ENCODE results near the gene GLRX3.

The GLRX3 gene

DNA sequence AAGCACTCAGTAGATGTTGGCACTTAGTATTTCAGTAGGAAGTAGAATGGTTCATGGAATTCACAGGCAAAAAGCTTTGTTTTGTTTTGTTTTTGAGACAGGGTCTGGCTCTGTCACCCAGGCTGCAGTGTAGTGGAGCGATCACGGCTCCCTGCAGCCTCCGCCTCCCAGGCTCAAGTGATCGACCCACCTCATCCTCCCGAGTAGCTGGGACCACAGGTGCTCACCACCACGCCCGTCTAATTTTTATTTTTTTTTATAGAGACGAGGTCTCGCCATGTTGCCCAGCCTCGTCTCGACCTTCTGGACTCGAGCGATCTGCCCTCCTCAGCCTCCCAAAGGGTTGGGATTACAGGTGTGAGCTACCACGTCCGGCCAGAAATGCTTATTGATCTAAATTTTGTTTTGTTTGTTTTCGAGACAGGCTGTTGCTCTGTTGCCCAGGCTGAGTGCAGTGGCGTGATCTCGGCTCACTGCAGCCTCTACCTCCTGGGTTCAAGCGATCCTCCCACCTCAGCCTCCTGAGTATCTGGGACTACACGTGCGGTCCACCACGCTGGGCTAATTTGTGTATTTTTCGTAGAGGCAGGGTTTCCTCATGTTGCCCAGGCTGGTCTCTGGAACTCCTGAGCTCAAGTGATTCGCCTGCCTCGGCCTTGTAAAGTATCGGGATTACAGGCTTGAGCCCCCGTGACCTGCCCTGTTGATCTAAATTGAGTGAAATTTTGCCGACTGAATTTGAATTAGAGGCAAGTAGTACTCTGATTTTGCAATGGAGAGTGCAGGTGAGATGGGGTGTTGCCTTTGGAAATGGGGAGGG lies 1.7 kb downstream of the GLRX3 start:
- no peak for FAIRE-seq

DNA sequence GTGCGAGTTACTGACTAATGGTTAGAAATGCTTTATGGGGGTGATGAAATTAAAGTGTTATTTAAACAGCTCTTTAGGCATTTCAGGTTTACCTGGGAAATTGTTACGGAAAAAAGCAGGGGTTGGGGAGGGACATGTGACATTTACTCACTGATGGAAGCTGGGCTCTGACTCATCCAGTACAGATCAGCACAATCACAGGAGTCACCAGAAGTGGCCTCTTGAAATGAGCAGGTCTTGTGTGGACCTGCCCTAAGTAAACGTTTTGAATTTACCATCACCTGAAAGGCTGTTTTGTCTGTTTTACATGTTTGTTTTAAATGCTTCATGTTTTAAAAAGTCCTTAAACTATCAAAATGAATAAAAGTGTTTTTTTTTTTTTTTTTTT lies 2.3 kb downstream of the GLRX3 start:
- no peak for FAIRE-seq

- no peak for FAIRE-seq
These were observed 4.2 kb downstream of the GLRX3 start for GRCh38 chr10:130140425-130140824.

GRCh38 chr10:130141038-130141437 lies 4.8 kb downstream of the GLRX3 start:
- no peak for FAIRE-seq

DNA sequence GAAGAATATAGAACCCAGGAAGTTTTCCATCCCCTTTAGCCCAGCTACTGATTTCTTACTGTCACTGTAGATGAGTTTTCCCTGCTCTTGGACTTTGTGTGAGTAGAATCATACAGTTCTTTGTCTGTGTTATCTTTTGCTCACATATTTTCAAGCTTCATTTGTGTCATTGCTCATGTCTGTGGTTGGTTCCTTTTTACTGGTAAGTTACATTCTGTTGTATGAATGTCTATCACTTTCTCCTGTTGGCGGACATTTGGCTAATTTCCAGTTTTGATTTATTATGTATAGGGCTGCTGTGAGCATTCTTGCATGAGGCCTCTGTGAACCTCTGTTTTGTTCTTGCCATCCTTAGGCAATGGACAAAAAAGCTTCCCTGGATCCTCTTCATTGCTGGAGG lies 5.3 kb downstream of the GLRX3 start:
- FAIRE-seq: no peak

DNA sequence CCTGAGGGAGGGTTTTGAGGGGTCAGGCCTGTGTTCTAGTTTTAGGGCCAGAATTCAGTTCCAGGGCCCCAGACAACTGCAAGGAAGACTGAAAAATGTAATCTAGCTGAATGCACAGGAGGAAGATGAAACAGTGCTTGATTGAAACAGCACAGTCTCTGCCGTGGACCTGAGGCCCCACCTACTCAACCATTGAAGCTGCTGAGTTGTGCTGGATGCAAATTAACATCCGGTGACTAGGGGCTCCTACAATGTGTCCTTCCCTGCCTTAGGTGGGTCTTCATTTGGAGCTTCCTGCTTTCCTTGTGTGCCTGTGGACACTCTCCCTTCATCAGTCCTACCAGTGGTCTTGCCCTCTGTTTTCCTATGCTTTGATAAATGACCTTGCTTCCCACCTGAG lies 5.7 kb downstream of the GLRX3 start:
- FAIRE-seq: no peak

DNA sequence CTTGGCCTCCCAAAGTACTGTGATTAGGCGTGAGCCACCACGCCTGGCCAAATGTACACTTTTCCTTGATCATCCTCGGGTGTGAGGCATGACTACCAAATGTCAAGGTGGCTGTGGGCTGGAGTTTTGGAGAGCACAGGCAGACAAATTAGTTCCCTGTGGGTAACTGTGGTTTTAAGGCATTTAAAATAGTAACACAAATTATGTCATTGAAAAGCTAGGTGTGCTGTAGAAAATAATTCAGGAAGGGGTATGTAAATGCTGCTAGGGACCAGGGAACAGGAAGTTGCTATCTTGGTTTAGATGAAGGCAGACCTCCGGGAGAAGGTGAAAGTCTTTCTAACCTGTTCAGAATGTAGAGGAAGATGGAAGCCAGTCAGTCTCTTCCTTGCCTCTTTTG lies 9.9 kb downstream of the GLRX3 start:
- FAIRE-seq: no peak

DNA sequence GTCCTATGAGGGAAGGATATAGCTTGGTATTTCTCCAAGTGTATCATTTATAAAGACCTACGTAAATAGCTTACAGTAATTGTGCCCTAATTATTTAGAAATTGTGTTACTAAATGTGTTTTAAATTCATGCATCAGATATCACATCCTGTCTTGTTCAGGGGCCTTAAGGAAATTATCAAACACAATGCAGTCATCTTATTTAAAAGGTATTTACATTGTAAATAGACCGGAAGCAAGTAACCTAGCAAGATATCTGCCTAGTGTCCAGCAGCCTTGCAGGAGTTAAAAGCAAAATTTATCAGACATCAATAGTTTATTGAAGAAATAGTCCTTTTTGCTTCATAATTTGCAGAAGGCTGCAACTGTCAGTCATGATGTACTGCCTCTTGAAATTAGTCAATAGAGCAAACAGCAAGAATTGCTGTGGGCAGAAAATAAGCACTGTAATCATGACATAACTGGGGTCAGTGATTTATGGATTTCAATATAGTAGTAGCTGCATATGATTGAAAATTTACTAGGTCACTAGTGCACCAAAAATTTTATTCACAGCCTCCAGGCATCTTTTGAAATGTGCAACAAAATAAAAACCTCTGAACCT lies 23.1 kb downstream of the GLRX3 start:
- FAIRE-seq: no peak

DNA sequence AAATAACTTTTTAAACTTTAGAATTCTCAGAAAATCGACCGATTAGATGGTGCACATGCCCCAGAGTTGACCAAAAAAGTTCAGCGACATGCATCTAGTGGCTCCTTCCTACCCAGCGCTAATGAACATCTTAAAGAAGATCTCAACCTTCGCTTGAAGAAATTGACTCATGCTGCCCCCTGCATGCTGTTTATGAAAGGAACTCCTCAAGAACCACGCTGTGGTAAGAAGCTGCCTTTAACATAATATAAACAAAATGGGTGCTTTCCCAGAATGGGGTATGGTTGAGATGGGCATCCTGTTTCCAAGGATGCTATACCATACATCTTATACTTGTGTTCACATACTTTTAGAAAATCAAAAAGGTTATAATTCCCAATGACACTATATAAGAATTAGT lies 24.6 kb downstream of the GLRX3 start:
- no peak for FAIRE-seq

DNA sequence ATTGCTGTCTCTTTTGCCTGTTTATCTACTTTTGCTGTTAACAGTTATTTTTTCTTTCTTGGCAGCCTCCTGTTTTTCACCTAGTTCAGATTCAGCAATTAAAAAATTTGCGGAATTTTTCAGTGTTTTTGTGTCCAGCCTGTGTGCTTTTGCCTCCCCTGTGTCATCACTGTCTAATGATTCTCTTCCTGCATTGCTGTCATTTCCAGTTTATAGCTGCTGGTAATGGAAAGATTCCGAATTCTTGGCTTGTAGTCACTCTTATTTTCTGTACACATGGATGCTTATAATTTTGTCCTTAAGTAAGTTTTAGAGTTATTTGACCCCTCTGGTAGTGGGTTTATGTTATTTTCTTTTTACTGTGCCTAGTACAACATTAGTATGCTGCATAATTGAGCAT lies 25.1 kb downstream of the GLRX3 start:
- no peak for FAIRE-seq

DNA sequence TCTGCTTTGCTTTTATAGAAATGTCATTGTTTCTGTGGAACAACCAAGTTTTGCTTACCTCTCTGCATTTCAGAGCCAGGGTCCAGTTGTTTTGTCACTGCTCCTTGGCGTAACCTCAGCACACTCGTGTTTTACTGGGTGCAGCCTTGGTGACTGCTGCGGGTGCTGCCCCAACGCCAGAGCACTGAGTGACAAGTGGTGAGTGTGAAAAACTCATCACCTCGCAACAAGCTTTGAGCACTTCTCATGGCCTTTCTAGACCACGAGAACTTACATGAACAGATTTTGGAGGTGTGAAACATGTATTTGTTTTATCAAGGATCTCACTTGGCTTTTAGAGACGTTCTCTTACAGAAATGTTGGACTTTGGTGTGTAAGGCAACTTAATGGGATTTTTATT lies 31.0 kb downstream of the GLRX3 start:
- FAIRE-seq: no peak

- no peak for FAIRE-seq
These were observed 31.5 kb downstream of the GLRX3 start for GRCh38 chr10:130167707-130168106.

GRCh38 chr10:130169136-130169859 lies 33.1 kb downstream of the GLRX3 start:
- no peak for FAIRE-seq

DNA sequence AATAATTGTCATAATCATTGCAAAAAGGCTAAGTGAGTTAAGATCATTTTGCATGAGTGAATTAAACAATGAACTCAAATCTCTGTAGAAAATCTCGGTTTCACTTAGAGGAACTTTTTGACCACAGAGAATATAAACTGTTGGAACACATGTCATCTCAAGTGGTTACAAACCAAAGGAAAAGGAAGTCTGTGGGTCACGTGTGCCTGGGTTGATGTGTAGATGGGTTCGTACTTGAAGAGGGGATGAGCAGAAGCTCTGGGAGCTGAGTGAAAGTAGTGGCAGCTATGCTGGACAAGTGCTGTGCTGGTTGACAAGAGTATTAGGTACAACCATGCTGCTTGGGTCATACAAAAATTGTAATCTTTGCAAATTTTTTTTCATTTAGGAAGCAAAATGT lies 35.0 kb downstream of the GLRX3 start:
- no peak for FAIRE-seq

DNA sequence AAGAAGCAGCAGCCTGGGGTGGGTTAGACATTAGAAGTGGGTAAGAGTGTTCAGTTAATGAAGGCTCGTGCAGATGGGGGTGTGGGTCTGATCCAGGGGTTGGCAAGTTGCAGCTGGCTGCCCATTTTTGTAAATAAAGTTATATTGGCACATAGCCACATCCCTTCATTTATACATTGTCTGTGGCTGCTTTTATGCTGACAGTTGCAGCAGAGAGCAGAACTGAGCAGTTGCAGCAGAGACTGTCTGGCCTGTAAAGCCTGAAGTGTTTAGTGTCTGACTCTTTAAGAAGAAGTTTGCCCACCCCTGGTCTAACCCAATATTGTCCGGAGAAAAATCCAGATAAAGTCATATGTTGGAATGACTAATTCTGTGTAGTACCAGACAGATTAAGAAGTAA lies 38.1 kb downstream of the GLRX3 start:
- FAIRE-seq: no peak

GRCh38 chr10:130175074-130175473 lies 38.9 kb downstream of the GLRX3 start:
- no peak for FAIRE-seq

DNA sequence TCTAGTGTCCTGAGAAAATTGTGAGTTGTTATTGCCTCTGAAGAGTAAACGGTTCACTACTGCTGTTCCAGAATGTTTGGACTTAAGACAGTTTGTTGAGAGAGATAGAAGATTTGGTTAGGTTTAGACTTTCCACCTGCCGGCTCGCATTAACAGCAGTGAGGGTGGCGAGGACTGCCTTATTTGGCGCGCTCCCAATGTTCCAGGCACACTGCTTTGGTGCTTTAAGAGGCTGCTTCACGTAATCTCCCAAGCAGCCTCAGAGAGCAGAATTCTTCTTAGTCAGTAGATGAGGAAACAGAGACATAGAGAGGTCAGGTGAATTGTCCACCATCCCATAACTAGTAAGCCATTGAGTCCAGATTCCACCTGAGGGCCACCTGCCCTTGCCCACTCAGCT lies 41.1 kb downstream of the GLRX3 start:
- FAIRE-seq: no peak

DNA sequence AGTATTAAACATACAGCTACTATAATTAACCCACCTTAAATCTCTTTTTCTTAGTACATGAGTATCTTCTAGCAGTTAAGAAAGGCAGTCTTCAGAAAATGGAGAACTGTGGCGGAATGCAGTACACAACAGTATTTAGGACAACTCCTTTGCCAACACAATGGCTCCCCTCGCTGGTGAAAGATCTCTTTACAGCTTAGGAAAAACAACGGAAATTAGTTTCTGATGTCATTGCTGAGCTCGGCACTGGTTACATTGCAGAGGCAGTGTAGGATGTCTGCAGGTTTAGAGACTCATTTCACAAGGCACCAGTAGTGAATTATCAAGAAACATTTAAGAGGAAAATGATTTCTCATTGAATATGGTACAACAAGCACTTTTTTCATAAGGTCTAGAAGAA lies 43.4 kb downstream of the GLRX3 start:
- FAIRE-seq: peak; percentile 84

DNA sequence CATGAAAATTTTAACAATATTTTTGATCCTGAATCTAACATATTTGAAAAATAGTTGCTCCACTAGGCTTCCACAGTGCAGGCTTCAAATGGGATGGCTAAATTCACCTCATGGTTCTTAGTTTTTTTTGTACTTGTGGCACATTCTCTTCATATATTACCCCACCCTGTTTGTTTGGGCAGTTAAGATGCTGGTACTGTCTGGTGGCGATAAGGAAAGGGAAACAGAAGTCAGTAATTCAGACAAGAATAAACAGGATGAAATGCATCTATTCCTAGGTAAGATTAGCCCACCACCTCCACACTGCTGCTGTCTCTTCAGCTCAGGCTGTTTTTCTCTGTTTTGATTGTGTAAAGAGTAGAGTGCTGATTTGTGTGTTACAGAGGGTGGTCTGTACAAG lies 44.2 kb downstream of the GLRX3 start:
- no peak for FAIRE-seq

- FAIRE-seq: no peak
These were observed 45.7 kb downstream of the GLRX3 start for GRCh38 chr10:130181858-130182257.

- no peak for FAIRE-seq
These were observed 49.4 kb downstream of the GLRX3 start for GRCh38 chr10:130185591-130185990.

- FAIRE-seq: no peak
These were observed 52.3 kb downstream of the GLRX3 start for GRCh38 chr10:130188195-130189175.

DNA sequence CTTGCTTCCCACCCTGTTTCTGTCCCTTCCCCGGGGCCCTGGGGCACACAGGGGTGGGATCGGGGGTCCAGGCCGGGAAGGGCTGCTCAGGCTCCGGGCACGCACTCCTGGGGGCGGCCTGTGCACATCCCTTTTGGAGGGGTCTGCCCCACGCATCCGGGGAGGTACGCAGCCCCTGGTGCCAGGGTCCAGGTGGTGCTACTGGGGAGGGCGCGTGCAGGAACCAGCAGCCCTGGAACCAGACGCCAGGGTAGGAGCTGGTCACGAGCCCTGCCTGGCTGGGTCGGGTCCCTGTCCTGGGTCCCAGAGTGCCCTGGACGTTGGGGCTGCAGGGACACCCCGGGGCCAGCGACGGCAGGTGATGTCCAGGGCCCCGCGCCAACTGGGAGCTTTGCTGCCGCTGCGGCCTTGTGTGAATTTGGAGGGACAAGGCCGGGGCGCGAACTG lies 53.4 kb downstream of the GLRX3 start:
- FAIRE-seq: no peak
